HCT116 (cell line): ENCODE measurements around the gene RPS6KA6.

ENCODE experiments used
- ELF1 ChIP-seq: IDR thresholded peaks from 2 replicates; pipeline ENCODE4 v1.6.1; 2012; ENCODE audit warnings: low read depth, borderline replicate concordance
- EZH2phosphoT487 ChIP-seq: fragments of 200-600 bp; IDR thresholded peaks from 2 replicates; pipeline ENCODE4 v1.6.1; 2018; ENCODE audit warnings: antibody characterized with exemption, borderline replicate concordance
- FOSL1 ChIP-seq: IDR thresholded peaks from 2 replicates; pipeline ENCODE4 v1.6.1; 2012; ENCODE audit warnings: low read depth
- JUND ChIP-seq: IDR thresholded peaks from 2 replicates; pipeline ENCODE4 v1.6.1; 2012
- POLR2A ChIP-seq: IDR thresholded peaks from 2 replicates; pipeline ENCODE4 v1.7.0; 2011; ENCODE audit warnings: borderline replicate concordance; ENCODE audit not compliant: insufficient read depth, insufficient read length; ENCODE audit errors: extremely low read depth
- POLR2AphosphoS5 ChIP-seq: IDR thresholded peaks from 2 replicates; pipeline ENCODE4 v1.6.1; 2011; ENCODE audit warnings: mild to moderate bottlenecking, low read depth, low read length, moderate library complexity
- RAD21 ChIP-seq: IDR thresholded peaks from 2 replicates; pipeline ENCODE4 v1.6.1; 2012; ENCODE audit warnings: low read depth, mild to moderate bottlenecking
- ZFX ChIP-seq: fragments of 450-650 bp; IDR thresholded peaks from 2 replicates; pipeline ENCODE4 v1.6.1; 2017
- ZNF274 ChIP-seq: fragments of 200-500 bp; sonication (Bioruptor generic); IDR thresholded peaks from 2 replicates; pipeline ENCODE4 v1.6.1; 2014; ENCODE audit warnings: mild to moderate bottlenecking, low read depth, low read length, inconsistent platforms
- TF ChIP-seq, protein P1 (sequence below), 3 experiments: fragments of 200-600 bp in 1 of 3; sonication (generic) in 1 of 3; IDR thresholded peaks in 2 of 3; conservative IDR thresholded peaks in 1 of 3; 2 replicates each; pipeline ENCODE4 v1.5.1; 2012 to 2017; ENCODE audit warnings: low read depth in 2 of 3, low read length in 2 of 3, antibody characterized with exemption in 1 of 3, borderline replicate concordance in 1 of 3, control low read depth in 1 of 3, mild to moderate bottlenecking in 1 of 3, mixed read lengths in 1 of 3, mixed run types in 1 of 3, moderate library complexity in 1 of 3; ENCODE audit not compliant: insufficient read depth in 1 of 3

DNA sequence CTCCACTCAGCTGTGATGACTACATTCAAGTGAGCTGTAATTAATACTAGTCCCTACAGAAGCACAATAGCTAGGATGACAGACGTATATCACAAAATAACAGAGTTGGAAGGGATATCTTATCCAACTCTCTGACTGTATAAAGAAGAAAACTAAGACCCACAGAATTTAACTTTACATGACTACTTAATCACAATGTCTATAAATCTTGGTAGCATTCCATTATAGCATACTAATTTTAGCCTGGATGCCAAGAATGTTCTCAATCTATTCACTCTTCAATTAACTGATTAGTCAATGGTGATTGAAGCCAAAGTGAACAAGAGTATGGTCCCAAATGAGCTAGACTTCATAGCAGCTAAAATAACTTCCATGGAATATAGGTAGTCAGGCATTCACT lies 31.2 kb downstream of the RPS6KA6 start:
- no peak for TF ChIP-seq JUND
- TF ChIP-seq FOSL1 = no peak
- no peak for TF ChIP-seq POLR2AphosphoS5
- TF ChIP-seq, protein P1, sequence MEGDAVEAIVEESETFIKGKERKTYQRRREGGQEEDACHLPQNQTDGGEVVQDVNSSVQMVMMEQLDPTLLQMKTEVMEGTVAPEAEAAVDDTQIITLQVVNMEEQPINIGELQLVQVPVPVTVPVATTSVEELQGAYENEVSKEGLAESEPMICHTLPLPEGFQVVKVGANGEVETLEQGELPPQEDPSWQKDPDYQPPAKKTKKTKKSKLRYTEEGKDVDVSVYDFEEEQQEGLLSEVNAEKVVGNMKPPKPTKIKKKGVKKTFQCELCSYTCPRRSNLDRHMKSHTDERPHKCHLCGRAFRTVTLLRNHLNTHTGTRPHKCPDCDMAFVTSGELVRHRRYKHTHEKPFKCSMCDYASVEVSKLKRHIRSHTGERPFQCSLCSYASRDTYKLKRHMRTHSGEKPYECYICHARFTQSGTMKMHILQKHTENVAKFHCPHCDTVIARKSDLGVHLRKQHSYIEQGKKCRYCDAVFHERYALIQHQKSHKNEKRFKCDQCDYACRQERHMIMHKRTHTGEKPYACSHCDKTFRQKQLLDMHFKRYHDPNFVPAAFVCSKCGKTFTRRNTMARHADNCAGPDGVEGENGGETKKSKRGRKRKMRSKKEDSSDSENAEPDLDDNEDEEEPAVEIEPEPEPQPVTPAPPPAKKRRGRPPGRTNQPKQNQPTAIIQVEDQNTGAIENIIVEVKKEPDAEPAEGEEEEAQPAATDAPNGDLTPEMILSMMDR (IDR thresholded peaks at IDR 0.05 in 2 of 3, conservative IDR thresholded peaks at IDR 0.05 in 1 of 3; ENCODE audit: borderline replicate concordance in 1 of 3, insufficient read depth in 1 of 3, low read depth in 2 of 3, low read length in 2 of 3) = no peak
- TF ChIP-seq POLR2A = no peak
- no peak for TF ChIP-seq RAD21
- TF ChIP-seq ELF1 = no peak
- no peak for TF ChIP-seq ZFX
- no peak for TF ChIP-seq ZNF274
- no peak for TF ChIP-seq EZH2phosphoT487
